ENCODE measurements around the gene ZP1. TPM values are rescaled to one million over a fixed set of nuclear protein-coding genes. Genes with fewer than 3 reads are reported as not detected.

Gene ZP1
- total and polyA plus RNA-seq, 4 donors = not detected

- TF ChIP-seq FOXA2 (IDR thresholded peaks at IDR 0.05) (no peak), CTCF (IDR thresholded peaks at IDR 0.05; ENCODE audit: low read depth, low read length, missing input control) (no peak), RXRA (IDR thresholded peaks at IDR 0.05) (no peak), EGR1 (IDR thresholded peaks at IDR 0.05; ENCODE audit: low read depth in 2 of 2) (no peak), RAD21 (IDR thresholded peaks at IDR 0.05) (no peak), ZBTB33 (IDR thresholded peaks at IDR 0.05) (no peak), SP1 (IDR thresholded peaks at IDR 0.05) (no peak), FOXA1 (IDR thresholded peaks at IDR 0.05) (no peak), ATF3 (IDR thresholded peaks at IDR 0.05) (no peak), YY1 (IDR thresholded peaks at IDR 0.05) (no peak), TAF1 (conservative IDR thresholded peaks at IDR 0.05) (no peak), REST (IDR thresholded peaks at IDR 0.05) (no peak)
- peaks cover under 1 to 20% (median 8%) of the 10 kb centered on the region in 4 donors for H3K4me1 ChIP-seq (ENCODE audit: control insufficient read depth in 4 of 4, insufficient read depth in 4 of 4, low read length in 3 of 4)
- DNase-seq (ENCODE audit: low spot score) = no peak
These were observed 51.1 kb downstream of the ZP1 start for GRCh38 chr11:60918251-60918938.

GRCh38 chr11:60918939-60919265 lies 51.6 kb downstream of the ZP1 start:
- Histone ChIP-seq H3K27ac (ENCODE audit: low read depth in 1 of 2, low read length in 2 of 2) (no peak overlapping the region), H3K36me3 (ENCODE audit: control insufficient read depth in 4 of 4, insufficient read depth in 3 of 4, low read depth in 1 of 4, low read length in 3 of 4) (peaks cover 8 to 32% (median 18%) of the 10 kb centered on the region in 4 donors), H3K9ac (ENCODE audit: low read depth in 1 of 2, low read length in 2 of 2) (no peak overlapping the region), H3K9me3 (ENCODE audit: control insufficient read depth in 4 of 4, low read length in 3 of 4) (no peaks in the 10 kb centered on the region), H3K27me3 (ENCODE audit: control insufficient read depth in 4 of 4, insufficient read depth in 4 of 4, low read length in 3 of 4) (no peaks in the 10 kb centered on the region), H3K4me3 (ENCODE audit: low read depth in 1 of 3, low read length in 3 of 3) (no peak overlapping the region), H3K4me1 (ENCODE audit: control insufficient read depth in 4 of 4, insufficient read depth in 4 of 4, low read length in 3 of 4) (peaks cover 0 to 19% (median 9%) of the 10 kb centered on the region in 4 donors)
- 77% methylated on average over 2 of the region's 2 CpGs for WGBS
- no peak for DNase-seq (ENCODE audit: low spot score)
- TF ChIP-seq REST (IDR thresholded peaks at IDR 0.05) = no peak
- TF ChIP-seq FOXA1 (IDR thresholded peaks at IDR 0.05) = no peak
- TF ChIP-seq CTCF (IDR thresholded peaks at IDR 0.05; ENCODE audit: low read depth, low read length, missing input control) = no peak
- no peak for TF ChIP-seq SP1 (IDR thresholded peaks at IDR 0.05)
- no peak for TF ChIP-seq MAX (IDR thresholded peaks at IDR 0.05)
- TF ChIP-seq RAD21 (IDR thresholded peaks at IDR 0.05) = no peak
- no peak for TF ChIP-seq ATF3 (IDR thresholded peaks at IDR 0.05)

More at GRCh38 chr11:60918251-60918938, 51.1 kb downstream of the ZP1 start:
- no peaks in the 10 kb centered on the region for H3K9me3 ChIP-seq (ENCODE audit: control insufficient read depth in 4 of 4, low read length in 3 of 4)
- H3K27ac ChIP-seq (ENCODE audit: low read depth in 1 of 2, low read length in 2 of 2) = no peak overlapping the region
- H3K9ac ChIP-seq (ENCODE audit: low read depth in 1 of 2, low read length in 2 of 2) = no peak overlapping the region
- WGBS = 87% methylated on average over 4 of the region's 4 CpGs
- no peak overlapping the region for H3K4me3 ChIP-seq (ENCODE audit: low read depth in 1 of 3, low read length in 3 of 3)
- no peaks in the 10 kb centered on the region for H3K27me3 ChIP-seq (ENCODE audit: control insufficient read depth in 4 of 4, insufficient read depth in 4 of 4, low read length in 3 of 4)
- H3K36me3 ChIP-seq (ENCODE audit: control insufficient read depth in 4 of 4, insufficient read depth in 3 of 4, low read depth in 1 of 4, low read length in 3 of 4) = peaks cover 8 to 32% (median 18%) of the 10 kb centered on the region in 4 donors

Data from liver (tissue), 9 donors.